ENCODE measurements around the gene INPP1.

DNA sequence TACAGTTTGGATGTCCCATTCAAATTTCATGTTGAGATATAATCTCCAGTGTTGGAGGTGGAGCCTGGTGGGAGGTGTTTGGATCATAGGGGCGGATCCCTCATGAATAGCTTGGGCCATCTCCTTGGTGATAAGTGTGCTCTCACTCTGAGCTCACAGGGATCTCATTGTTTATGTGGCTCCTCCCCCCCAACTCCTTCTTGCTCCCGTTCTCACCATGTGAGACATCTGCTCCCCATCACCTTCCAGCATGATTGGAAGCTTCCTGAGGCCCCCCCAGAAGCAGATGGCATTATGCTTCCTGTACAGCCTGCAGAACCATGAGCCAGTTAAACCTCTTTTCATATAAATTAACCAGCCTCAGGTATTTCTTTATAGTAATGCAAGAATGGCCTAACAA is 3.0 kb upstream of the INPP1 start:
- TF ChIP-seq EZH2 (IDR thresholded peaks at IDR 0.05; ENCODE audit: low read depth) (no peak), CTCF (conservative IDR thresholded peaks at IDR 0.05) (no peak)
